Lower leg skin (tissue), 4 donors: ENCODE measurements around the gene VWA8. TPM values are rescaled to one million over a fixed set of nuclear protein-coding genes. Genes with fewer than 3 reads are reported as not detected.
"Not testable (repeated sequence)": the region's sequence is repeated elsewhere in the genome, so short reads cannot be mapped to it uniquely, and the experiment has no call there.

ENCODE experiments used
- DNase-seq, 2 donors: peaks; one replicate each; pipeline ENCODE4 v3.0.0-alpha.2; 2019; ENCODE audit warnings: low spot score in 2 of 2
- H3K4me3 ChIP-seq: fragments of 200-600 bp; sonication (generic); 2 replicates; pipeline ENCODE4 v1.5.1; 2017; ENCODE audit warnings: mild to moderate bottlenecking, low read depth; ENCODE audit not compliant: poor library complexity, severe bottlenecking
- POLR2A ChIP-seq, 2 donors: fragments of 450-650 bp; IDR thresholded peaks; one replicate each; pipeline ENCODE4 v1.6.1; 2016 to 2017; ENCODE audit warnings: antibody characterized with exemption in 2 of 2, mild to moderate bottlenecking in 1 of 2, moderate library complexity in 1 of 2
- WGBS, 2 donors: methylation state at CpG; one replicate each; pipeline ENCODE4 v1.1.5; 2018; 5-methylcytosine and 5-hydroxymethylcytosine counted together
- intact Hi-C: fragments of 100-400 bp; cut with DNase I; formaldehyde crosslinking; loops from one replicate; pipeline ENCODE4 v1.15.0; 2023; ENCODE audit warnings: low total_unique reads
- total RNA-seq, 4 donors: library from RNA; depleted of rRNA; stranded (reverse); fragments of >200 nt; gene quantifications; one replicate each; pipeline ENCODE4 v1.1.0, GENCODE V29; 2016
- TF ChIP-seq, protein P1 (sequence below), 3 donors: fragments of 450-650 bp; IDR thresholded peaks; one replicate each; pipeline ENCODE4 v1.5.1; 2016; ENCODE audit warnings: antibody characterized with exemption in 3 of 3, mild to moderate bottlenecking in 3 of 3, moderate library complexity in 2 of 3

VWA8 gene
- total RNA-seq, 4 donors from 2014 or later = 11.8 to 22.0 (median 15.1) TPM

DNA sequence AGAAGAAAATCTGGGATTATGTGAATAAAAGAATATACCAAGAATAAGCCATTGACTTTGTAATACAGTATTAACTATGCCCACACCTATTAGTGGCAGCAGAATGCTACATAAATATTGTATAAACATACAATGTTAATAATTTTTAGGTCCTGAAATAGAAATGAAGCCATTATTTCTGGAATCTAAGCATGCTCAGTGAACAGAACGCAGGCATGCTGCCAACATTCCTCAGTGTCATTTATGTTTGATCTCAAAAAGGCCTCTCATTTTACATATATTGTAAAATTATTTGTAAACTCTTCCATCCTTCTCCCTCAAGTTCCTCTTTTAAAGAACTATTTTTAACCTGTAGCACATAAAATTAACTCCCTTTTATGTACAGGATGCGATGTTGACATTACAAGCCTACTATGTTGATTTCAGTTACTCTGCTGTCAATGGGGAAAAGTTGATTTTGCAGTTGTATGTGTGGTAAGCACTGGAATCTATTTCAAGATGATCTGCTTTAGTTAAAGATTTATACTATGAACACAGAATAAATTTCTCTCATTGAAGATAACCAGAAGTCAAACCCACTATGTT lies 118.8 kb downstream of the VWA8 start:
- DNase-seq = no peak
- TF ChIP-seq POLR2A (IDR thresholded peaks at IDR 0.05) = no peak
- TF ChIP-seq, protein P1, sequence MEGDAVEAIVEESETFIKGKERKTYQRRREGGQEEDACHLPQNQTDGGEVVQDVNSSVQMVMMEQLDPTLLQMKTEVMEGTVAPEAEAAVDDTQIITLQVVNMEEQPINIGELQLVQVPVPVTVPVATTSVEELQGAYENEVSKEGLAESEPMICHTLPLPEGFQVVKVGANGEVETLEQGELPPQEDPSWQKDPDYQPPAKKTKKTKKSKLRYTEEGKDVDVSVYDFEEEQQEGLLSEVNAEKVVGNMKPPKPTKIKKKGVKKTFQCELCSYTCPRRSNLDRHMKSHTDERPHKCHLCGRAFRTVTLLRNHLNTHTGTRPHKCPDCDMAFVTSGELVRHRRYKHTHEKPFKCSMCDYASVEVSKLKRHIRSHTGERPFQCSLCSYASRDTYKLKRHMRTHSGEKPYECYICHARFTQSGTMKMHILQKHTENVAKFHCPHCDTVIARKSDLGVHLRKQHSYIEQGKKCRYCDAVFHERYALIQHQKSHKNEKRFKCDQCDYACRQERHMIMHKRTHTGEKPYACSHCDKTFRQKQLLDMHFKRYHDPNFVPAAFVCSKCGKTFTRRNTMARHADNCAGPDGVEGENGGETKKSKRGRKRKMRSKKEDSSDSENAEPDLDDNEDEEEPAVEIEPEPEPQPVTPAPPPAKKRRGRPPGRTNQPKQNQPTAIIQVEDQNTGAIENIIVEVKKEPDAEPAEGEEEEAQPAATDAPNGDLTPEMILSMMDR (IDR thresholded peaks at IDR 0.05) = no peak
- intact Hi-C loops = no loop called here
- WGBS, 2 donors = 62 to 75% methylated on average over 2 of the region's 2 CpGs
- H3K4me3 ChIP-seq = no peak overlapping the region

DNA sequence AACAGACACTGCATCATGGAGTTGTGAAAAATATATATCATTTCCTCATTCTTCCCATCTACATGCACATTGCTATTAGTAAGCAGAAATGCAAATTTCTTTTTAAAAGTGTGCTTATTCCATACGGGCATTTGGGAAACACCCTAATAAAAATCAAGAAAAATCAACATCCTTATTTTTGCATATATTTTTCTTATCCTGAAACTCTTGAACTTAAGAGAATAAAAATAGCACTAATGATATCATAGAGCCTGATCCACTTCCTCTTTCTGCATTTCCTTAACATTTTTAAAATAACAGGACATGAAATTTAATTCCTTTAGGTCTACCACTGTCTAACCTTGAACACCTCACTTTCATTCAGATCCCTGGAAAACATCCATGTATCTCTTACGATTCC lies 123.3 kb downstream of the VWA8 start:
- H3K4me3 ChIP-seq = no peak overlapping the region
- DNase-seq = no peak
- intact Hi-C loops = no loop called here
- TF ChIP-seq, protein P1 (IDR thresholded peaks at IDR 0.05) = no peak
- TF ChIP-seq POLR2A (IDR thresholded peaks at IDR 0.05) = no peak
- WGBS, 2 donors = 50 to 61% methylated on average over 2 of the region's 2 CpGs

DNA sequence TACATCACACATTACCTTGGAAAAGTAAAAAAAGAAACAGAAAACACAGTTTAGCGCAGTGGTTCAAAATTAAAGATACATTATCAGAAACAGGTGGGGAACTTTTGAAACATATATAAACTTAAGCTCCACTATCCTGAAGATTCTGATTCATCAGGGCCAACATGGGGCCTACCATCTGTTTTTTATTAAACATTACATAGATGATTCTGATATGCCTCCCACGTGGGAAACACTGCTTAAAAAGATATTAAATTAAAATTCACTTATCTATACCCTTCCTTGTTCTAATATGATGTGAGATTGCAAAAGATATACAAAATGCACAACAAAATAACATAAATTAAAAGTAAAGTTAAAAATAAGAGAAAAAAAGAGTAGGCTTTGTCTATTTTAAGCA lies 125.0 kb downstream of the VWA8 start:
- TF ChIP-seq, protein P1 (IDR thresholded peaks at IDR 0.05) = no peak
- no peak for TF ChIP-seq POLR2A (IDR thresholded peaks at IDR 0.05)
- DNase-seq = no peak
- whole genome bisulfite sequencing, 2 donors = 81 to 86% methylated on average over 2 of the region's 2 CpGs
- H3K4me3 ChIP-seq = no peak overlapping the region
- intact Hi-C loops = no loop called here

DNA sequence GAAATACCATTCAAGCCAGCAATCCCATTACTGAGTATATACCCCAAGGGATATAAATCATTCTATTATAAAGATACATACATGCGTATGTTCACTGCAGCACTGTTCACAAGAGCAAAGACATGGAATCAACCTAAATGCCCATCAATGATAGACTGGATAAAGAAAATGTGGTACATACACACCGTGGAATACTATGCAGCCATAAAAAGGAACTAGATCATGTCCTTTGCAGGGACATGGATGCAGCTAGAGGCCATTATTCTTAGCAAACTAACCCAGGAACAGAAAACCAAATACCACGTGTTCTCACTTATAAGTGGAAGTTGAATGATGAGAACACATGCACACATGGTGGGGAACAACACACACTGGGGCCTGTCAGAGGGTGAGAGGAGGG lies 126.2 kb downstream of the VWA8 start:
- H3K4me3 ChIP-seq, intact Hi-C loops, DNase-seq: not testable (repeated sequence)
- 93 to 99% methylated on average over 3 of the region's 3 CpGs for WGBS, 2 donors

DNA sequence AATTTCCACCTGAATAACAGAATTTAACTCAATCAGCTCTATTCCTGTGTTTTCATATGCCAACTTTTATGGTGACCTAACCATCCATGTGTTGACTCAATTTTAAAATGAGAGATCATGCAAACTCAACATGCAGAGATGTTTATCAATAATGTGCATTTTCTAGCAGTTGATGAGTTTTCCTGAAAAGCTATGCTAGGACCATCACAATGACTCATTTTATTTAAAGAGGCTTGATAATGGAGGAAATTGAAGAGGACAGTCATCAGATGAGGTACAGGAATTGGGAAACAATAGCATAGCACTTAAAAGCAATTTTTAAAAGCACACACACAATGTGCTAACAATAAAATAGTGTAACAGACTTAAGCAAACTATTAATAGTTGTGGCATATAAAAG lies 127.1 kb downstream of the VWA8 start:
- TF ChIP-seq, protein P1 (IDR thresholded peaks at IDR 0.05) = no peak
- no peak for TF ChIP-seq POLR2A (IDR thresholded peaks at IDR 0.05)
- no peak overlapping the region for H3K4me3 ChIP-seq
- DNase-seq = no peak
- intact Hi-C loops = no loop called here

DNA sequence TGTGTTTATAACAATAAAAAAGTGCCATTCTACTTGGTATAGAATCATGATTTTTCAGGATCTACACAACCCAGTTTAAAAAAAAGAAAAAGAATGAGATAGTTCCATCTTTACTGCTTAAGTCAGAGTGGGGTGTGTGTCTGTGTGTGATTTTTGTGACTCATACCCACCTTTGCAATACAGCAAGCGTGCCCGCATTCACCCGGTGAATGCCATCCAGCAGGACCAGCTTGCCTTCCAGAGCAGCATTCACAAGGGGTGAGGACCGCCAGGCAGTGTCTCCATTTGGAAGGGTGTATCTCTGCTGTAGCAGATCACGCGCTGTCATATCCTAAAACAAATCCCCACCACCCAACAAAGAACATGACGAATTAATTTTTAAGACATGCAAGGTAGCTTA lies 127.7 kb downstream of the VWA8 start:
- intact Hi-C loops = no loop called here
- TF ChIP-seq POLR2A (IDR thresholded peaks at IDR 0.05) = no peak
- TF ChIP-seq, protein P1 (IDR thresholded peaks at IDR 0.05) = no peak
- no peak overlapping the region for H3K4me3 ChIP-seq
- WGBS, 2 donors = 93 to 98% methylated on average over 7 of the region's 7 CpGs
- DNase-seq = no peak
